Upper lobe of left lung (tissue), 4 donors: ENCODE measurements around the gene PILRA.
"Not testable (repeated sequence)": the region's sequence is repeated elsewhere in the genome, so short reads cannot be mapped to it uniquely, and the experiment has no call there.

Experiments
- CTCF ChIP-seq, 6 experiments: fragments of 450-650 bp in 4 of 6; fragments of 200-600 bp in 2 of 6; sonication (generic) in 2 of 6; IDR thresholded peaks; one replicate each; pipeline ENCODE4 v1.5.1; 2016 to 2019; ENCODE audit warnings: antibody characterized with exemption in 6 of 6
- EP300 ChIP-seq, 4 donors: sonication (generic); formaldehyde crosslinking; IDR thresholded peaks; one replicate each; pipeline ENCODE4 v1.5.1; 2017; ENCODE audit warnings: antibody characterized with exemption in 4 of 4, control low read depth in 2 of 4
- POLR2A ChIP-seq, 4 donors: fragments of 450-650 bp; IDR thresholded peaks; one replicate each; pipeline ENCODE4 v1.5.1; 2016 to 2017; ENCODE audit warnings: antibody characterized with exemption in 4 of 4, mild to moderate bottlenecking in 2 of 4
- POLR2AphosphoS5 ChIP-seq, 2 donors: sonication (generic); formaldehyde crosslinking; IDR thresholded peaks; one replicate each; pipeline ENCODE4 v1.5.1; 2017; ENCODE audit warnings: antibody characterized with exemption in 2 of 2

GRCh38 chr7:100352230-100352781, 21.0 kb upstream of the PILRA start:
- not testable (repeated sequence) for TF ChIP-seq CTCF, EP300, POLR2AphosphoS5, POLR2A (IDR thresholded peaks at IDR 0.05)
